ENCODE results near the gene GRB7. TPM values are rescaled to one million over a fixed set of nuclear protein-coding genes. Genes with fewer than 3 reads are reported as not detected.

The GRB7 gene
- total and polyA plus RNA-seq, 10 of the 15 experiments (the other 5 are each of a cell fraction or from before 2014, with no cell fraction given), result 0.05 to 0.34 (median 0.19) TPM; not detected in 4

GRCh38 chr17:39772415-39772814, 34.7 kb downstream of the GRB7 start:
- Histone ChIP-seq H3K4me3 (peak overlapping the region; percentile 79; the same call in 1 of the 2 replicates), H3K9me3 (replicated peaks; ENCODE audit: control insufficient read depth, insufficient read depth, low read length) (no peaks in the 10 kb centered on the region; the same call in 2 of the 3 replicates), H3K36me3 (ENCODE audit: control insufficient read depth in 2 of 2, insufficient read depth in 2 of 2, low read length in 1 of 2) (peaks cover 7 to 29% of the 10 kb centered on the region in 2 experiments), H3K9ac (ENCODE audit: control insufficient read depth, insufficient read depth, low read length) (peak overlapping the region; percentile 52; the same call in 1 of the 2 replicates), H2AFZ (ENCODE audit: control insufficient read depth, low read depth, low read length) (no peak overlapping the region), H3K4me2 (ENCODE audit: control insufficient read depth, insufficient read depth) (peak overlapping the region; percentile 97), H4K20me1 (ENCODE audit: control insufficient read depth, insufficient read depth) (no peaks in the 10 kb centered on the region), H3K27me3 (replicated peaks in 1 of 2; ENCODE audit: control insufficient read depth in 2 of 2, insufficient read depth in 2 of 2, low read length in 1 of 2) (no peaks in the 10 kb centered on the region), H3K79me2 (ENCODE audit: control insufficient read depth, insufficient read depth, low read length) (peaks cover 94% of the 10 kb centered on the region), H3K4me1 (ENCODE audit: control insufficient read depth, insufficient read depth, low read length) (peaks cover 72% of the 10 kb centered on the region), H3K27ac (ENCODE audit: control insufficient read depth, insufficient read depth) (peak overlapping the region; percentile 95)
- no peak for ATAC-seq
- ChIA-PET POLR2A (interaction anchor here (1.2 kb wide), 1 partner anchor 15 kb away, joined by 8 read pairs; no protein-coding TSS in a partner anchor), SMC1A (ENCODE audit: uncharacterized antibody, unreplicated experiment) (interaction anchor here (0.7 to 1.2 kb wide), 6 partner anchors 13 to 90 kb away, joined by 3 to 7 read pairs (median 3); no protein-coding TSS in a partner anchor), CTCF (interaction anchor here (0.9 kb wide), 1 partner anchor 17 kb away, joined by 3 read pairs; no protein-coding TSS in a partner anchor), RAD21 (ENCODE audit: unreplicated experiment) (interaction anchor here (1.2 to 2.0 kb wide), 4 partner anchors 9 to 90 kb away, joined by 4 to 18 read pairs (median 4); no protein-coding TSS in a partner anchor)
- in situ Hi-C loops (cut with MboI), result no loop called here
- no TSS peak for BruUV-seq (replicated peaks)
- no peak for FAIRE-seq
- DNase-seq (ENCODE audit: low read depth, low spot score), result no peak
- TF ChIP-seq IKZF1 (conservative IDR thresholded peaks at IDR 0.05) (peak; percentile 28; the same call in 1 of the 2 replicates), EGR1 (IDR thresholded peaks at IDR 0.05; ENCODE audit: borderline replicate concordance in 1 of 2, low read depth in 2 of 2, low read length in 2 of 2) (peak in 1 of 2 experiments; percentile 29; a peak in 1 of 3 replicates), SPI1 (IDR thresholded peaks at IDR 0.05; ENCODE audit: borderline replicate concordance, insufficient read depth, low read depth, low read length) (0 out of 2 replicates have a peak, but pooled peaks have one; percentile 12), MYC (IDR thresholded peaks at IDR 0.05; ENCODE audit: insufficient read depth, insufficient read length, insufficient replicate concordance, low read length, severe bottlenecking) (no peak), RUNX3 (IDR thresholded peaks at IDR 0.05; ENCODE audit: low read length) (0 out of 2 replicates have a peak, but pooled peaks have one; percentile 6), IKZF2 (IDR thresholded peaks at IDR 0.05) (peak; percentile 62 to 64; a peak in 2 of 4 replicates), POU2F2 (IDR thresholded peaks at IDR 0.05; ENCODE audit: borderline replicate concordance, low read depth, low read length) (no peak)
- intact Hi-C loops (cut with micrococcal nuclease; ENCODE audit: unreplicated experiment), result loop anchor here (5.0 kb wide), 1 partner anchor 75 kb away; no protein-coding TSS in a partner anchor
